Erythroblast (primary cell): ENCODE measurements around the gene TCF4.

ENCODE experiments used
- GATA1 ChIP-seq: IDR thresholded peaks from 2 replicates; pipeline ENCODE4 v1.6.1; 2011; ENCODE audit warnings: low read depth, mild to moderate bottlenecking, control low read depth, low read length, moderate library complexity
- POLR2A ChIP-seq: IDR thresholded peaks from 2 replicates; pipeline ENCODE4 v1.6.1; 2011; ENCODE audit warnings: mild to moderate bottlenecking, low read length

DNA sequence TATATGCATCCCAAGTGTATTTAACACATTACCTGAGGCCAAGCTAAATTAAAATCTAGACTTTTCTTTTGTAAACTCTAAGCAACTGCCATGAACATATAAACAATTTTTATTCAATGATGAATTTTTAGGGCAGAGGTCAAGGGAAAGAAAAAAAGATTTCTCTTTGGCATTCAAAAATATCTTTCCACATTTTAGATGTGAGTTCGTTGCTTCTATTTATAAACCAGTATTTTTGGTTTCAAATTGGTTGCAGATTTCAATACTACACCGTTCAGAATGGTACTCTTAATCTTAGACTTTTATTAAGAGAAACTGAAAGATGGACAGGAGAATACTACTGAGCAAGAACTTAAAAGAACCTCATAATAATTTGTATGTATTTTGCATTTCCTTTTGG is 335.1 kb downstream of the TCF4 start:
- TF ChIP-seq POLR2A (no peak), GATA1 (no peak)
